ENCODE results near the gene FGGY.
A peak's percentile ranks its signal among the peaks of the same experiment; 100 is the strongest.

The FGGY gene

DNA sequence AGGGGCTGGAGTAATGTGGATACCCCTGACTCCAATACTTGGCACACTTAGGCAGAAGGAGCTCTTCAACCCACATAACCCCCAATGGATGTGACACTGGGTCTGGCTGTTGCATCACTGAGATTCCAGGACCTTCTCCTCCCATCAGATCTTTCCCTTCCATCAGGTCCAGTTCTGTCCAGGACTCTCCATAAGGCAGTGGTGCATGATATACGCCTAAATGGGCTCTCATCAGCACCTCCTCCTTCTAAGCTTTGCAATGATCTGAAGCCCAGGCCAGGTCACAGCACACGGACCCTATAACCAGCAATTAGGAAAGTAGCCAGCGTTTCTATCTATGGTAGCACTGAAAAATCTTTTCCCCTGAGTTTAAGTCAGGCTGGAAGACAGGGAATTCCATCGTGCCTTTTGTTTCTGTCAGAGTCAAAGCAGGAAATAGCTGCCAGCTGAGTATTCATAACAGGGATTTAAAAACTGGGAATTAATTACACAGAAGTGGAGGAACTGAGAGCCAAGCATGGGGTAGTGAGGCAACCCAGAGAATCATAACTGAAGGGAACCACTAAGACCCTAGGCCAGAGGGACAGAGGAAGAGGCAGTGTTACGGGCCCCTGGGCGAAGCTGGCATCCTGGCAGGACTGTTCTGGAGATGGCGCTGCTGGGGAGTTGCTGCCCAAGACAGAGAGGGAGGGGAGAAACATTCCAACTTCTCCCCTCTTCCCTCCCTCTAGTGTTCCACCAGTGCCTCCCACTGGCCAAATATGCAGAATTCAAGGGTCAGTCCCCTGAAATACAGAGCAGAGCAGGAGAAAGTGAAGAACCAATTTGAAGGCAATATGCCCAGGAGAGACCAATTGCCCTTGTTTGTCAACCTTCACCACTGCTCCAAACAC, 480.3 kb downstream of the FGGY start:
- Histone ChIP-seq H3K4me2 (ENCODE audit: insufficient read depth, low read length) (no peak overlapping the region), H2AFZ (ENCODE audit: low read depth, low read length) (no peak overlapping the region), H3K36me3 (ENCODE audit: insufficient read depth, low read length) (no peaks in the 10 kb centered on the region), H3K27me3 (ENCODE audit: insufficient read depth, low read length, poor library complexity) (no peaks in the 10 kb centered on the region), H3K27ac (ENCODE audit: low read length) (no peak overlapping the region), H3K79me2 (ENCODE audit: insufficient read depth, low read length) (no peaks in the 10 kb centered on the region), H4K20me1 (ENCODE audit: insufficient read depth, low read length) (no peaks in the 10 kb centered on the region), H3K4me3 (ENCODE audit: low read depth in 1 of 2, low read length in 2 of 2) (no peak overlapping the region), H3K4me1 (ENCODE audit: insufficient read depth, low read length) (no peaks in the 10 kb centered on the region), H3K9me3 (ENCODE audit: insufficient read depth, low read length, severe bottlenecking) (no peaks in the 10 kb centered on the region), H3K9ac (ENCODE audit: low read depth, low read length) (no peak overlapping the region)
- TF ChIP-seq EZH2 (IDR thresholded peaks at IDR 0.05; ENCODE audit: borderline replicate concordance, low read depth, low read length, severe bottlenecking) (no peak), CTCF (IDR thresholded peaks at IDR 0.05; ENCODE audit: borderline replicate concordance, extremely low read depth, low read length, poor library complexity, severe bottlenecking) (peak; percentile 17)
- ATAC-seq (ENCODE audit: insufficient read depth, low read depth), result no peak
- no peak for DNase-seq

GRCh38 chr1:59779949-59780348, 483.1 kb downstream of the FGGY start:
- Histone ChIP-seq H3K4me3 (ENCODE audit: low read depth in 1 of 2, low read length in 2 of 2) (no peak overlapping the region), H2AFZ (ENCODE audit: low read depth, low read length) (no peak overlapping the region), H3K4me2 (ENCODE audit: insufficient read depth, low read length) (no peak overlapping the region), H3K27me3 (ENCODE audit: insufficient read depth, low read length, poor library complexity) (no peaks in the 10 kb centered on the region), H3K79me2 (ENCODE audit: insufficient read depth, low read length) (no peaks in the 10 kb centered on the region), H4K20me1 (ENCODE audit: insufficient read depth, low read length) (no peaks in the 10 kb centered on the region), H3K9me3 (ENCODE audit: insufficient read depth, low read length, severe bottlenecking) (no peaks in the 10 kb centered on the region), H3K27ac (ENCODE audit: low read length) (no peak overlapping the region), H3K9ac (ENCODE audit: low read depth, low read length) (no peak overlapping the region), H3K36me3 (ENCODE audit: insufficient read depth, low read length) (no peaks in the 10 kb centered on the region), H3K4me1 (ENCODE audit: insufficient read depth, low read length) (no peaks in the 10 kb centered on the region)
- DNase-seq (no peak), ATAC-seq (ENCODE audit: insufficient read depth, low read depth) (no peak)
- TF ChIP-seq EZH2 (IDR thresholded peaks at IDR 0.05; ENCODE audit: borderline replicate concordance, low read depth, low read length, severe bottlenecking) (no peak), CTCF (IDR thresholded peaks at IDR 0.05; ENCODE audit: borderline replicate concordance, extremely low read depth, low read length, poor library complexity, severe bottlenecking) (peak; percentile 36)

DNA sequence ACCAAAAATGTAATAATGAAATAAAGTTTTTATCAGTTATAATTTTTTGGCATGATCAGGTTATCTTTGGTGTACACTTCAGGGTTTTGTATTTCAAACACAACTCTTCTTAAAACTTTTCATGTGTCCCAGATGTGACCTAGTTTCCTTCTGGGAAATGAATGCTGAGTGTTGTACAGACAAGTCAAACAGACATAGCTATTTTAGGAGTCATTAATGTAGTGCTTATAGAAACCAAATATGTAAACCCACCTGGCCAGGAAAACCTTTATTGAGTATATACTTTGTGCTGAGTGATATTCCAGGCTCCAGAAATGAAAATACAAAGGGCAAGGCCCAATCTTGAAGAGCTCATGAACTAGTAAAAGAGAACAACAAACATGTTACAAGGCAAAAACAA, 491.9 kb downstream of the FGGY start:
- Histone ChIP-seq H3K27ac (ENCODE audit: low read length) (no peak overlapping the region), H3K9ac (ENCODE audit: low read depth, low read length) (no peak overlapping the region), H3K79me2 (ENCODE audit: insufficient read depth, low read length) (no peaks in the 10 kb centered on the region), H3K27me3 (ENCODE audit: insufficient read depth, low read length, poor library complexity) (no peaks in the 10 kb centered on the region), H3K9me3 (ENCODE audit: insufficient read depth, low read length, severe bottlenecking) (peaks cover 3% of the 10 kb centered on the region), H3K4me3 (ENCODE audit: low read depth in 1 of 2, low read length in 2 of 2) (no peak overlapping the region), H3K4me1 (ENCODE audit: insufficient read depth, low read length) (no peaks in the 10 kb centered on the region), H3K4me2 (ENCODE audit: insufficient read depth, low read length) (no peak overlapping the region), H4K20me1 (ENCODE audit: insufficient read depth, low read length) (no peaks in the 10 kb centered on the region), H3K36me3 (ENCODE audit: insufficient read depth, low read length) (no peaks in the 10 kb centered on the region), H2AFZ (ENCODE audit: low read depth, low read length) (no peak overlapping the region)
- DNase-seq (no peak), ATAC-seq (ENCODE audit: insufficient read depth, low read depth) (no peak)
- TF ChIP-seq EZH2 (IDR thresholded peaks at IDR 0.05; ENCODE audit: borderline replicate concordance, low read depth, low read length, severe bottlenecking), result no peak
- no peak for TF ChIP-seq CTCF (IDR thresholded peaks at IDR 0.05; ENCODE audit: borderline replicate concordance, extremely low read depth, low read length, poor library complexity, severe bottlenecking)

All from DND-41 (cell line).